WTC11 (cell line): ENCODE data around the gene DYSF. TPM values are rescaled to one million over a fixed set of nuclear protein-coding genes. Genes with fewer than 3 reads are reported as not detected.

ENCODE experiments used
- ATAC-seq: fragments of 200-7000 bp; cut with Tn5 transposase; 2 replicates; pipeline ENCODE4 v1.10.0; 2021; ENCODE audit warnings: mild to moderate bottlenecking, moderate library complexity
- CTCF ChIA-PET: fragments of 300-600 bp; sonication (Branson Sonifier 250); formaldehyde crosslinking; loops from one replicate; lab custom pipeline; 2021; ENCODE audit warnings: antibody characterized with exemption; lab: Charles Lee
- POLR2A ChIA-PET: fragments of 350-600 bp; sonication (Branson Sonifier 250); formaldehyde crosslinking; loops from one replicate; lab custom pipeline; 2021; ENCODE audit warnings: antibody characterized with exemption; lab: Charles Lee
- DNase-seq: peaks from one replicate; pipeline ENCODE4 v3.0.0; 2021; ENCODE audit warnings: low spot score
- H3K27ac Mint-ChIP-seq: 2 replicates; pipeline ENCODE4 v1.8.0; 2021; ENCODE audit warnings: mixed read lengths
- H3K27me3 Mint-ChIP-seq: 2 replicates; pipeline ENCODE4 v1.8.0; 2021; ENCODE audit warnings: low read depth, mild to moderate bottlenecking, moderate library complexity, mixed read lengths
- H3K36me3 Mint-ChIP-seq: 2 replicates; pipeline ENCODE4 v1.8.0; 2021; ENCODE audit warnings: mixed read lengths
- H3K4me1 Mint-ChIP-seq: 2 replicates; pipeline ENCODE4 v1.8.0; 2022; ENCODE audit warnings: mixed read lengths
- H3K4me3 Mint-ChIP-seq: 2 replicates; pipeline ENCODE4 v1.8.0; 2021; ENCODE audit warnings: mild to moderate bottlenecking, moderate library complexity, mixed read lengths
- H3K9me3 Mint-ChIP-seq: 2 replicates; pipeline ENCODE4 v1.8.0; 2021; ENCODE audit warnings: mixed read lengths
- FOXP1 ChIP-seq: sonication (generic); formaldehyde crosslinking; IDR thresholded peaks from 2 replicates; pipeline ENCODE4 v1.8.0; 2022; ENCODE audit warnings: missing genetic modification reagents, mild to moderate bottlenecking, moderate library complexity, borderline replicate concordance
- NR1H2 ChIP-seq: sonication (generic); formaldehyde crosslinking; IDR thresholded peaks from 2 replicates; pipeline ENCODE4 v1.9.0; 2021; ENCODE audit warnings: mild to moderate bottlenecking, moderate library complexity, missing genetic modification reagents
- RELA ChIP-seq: sonication (generic); formaldehyde crosslinking; IDR thresholded peaks from 2 replicates; pipeline ENCODE4 v1.8.1; 2022; ENCODE audit warnings: missing genetic modification reagents, mild to moderate bottlenecking, borderline replicate concordance
- RORB ChIP-seq: fragments of 250-450 bp; sonication (Bioruptor Pico); IDR thresholded peaks from 2 replicates; pipeline ENCODE4 v1.9.0; 2021; ENCODE audit warnings: mild to moderate bottlenecking
- SMAD4 ChIP-seq: sonication (generic); formaldehyde crosslinking; IDR thresholded peaks from 2 replicates; pipeline ENCODE4 v1.8.0; 2022; ENCODE audit warnings: mild to moderate bottlenecking, missing genetic modification reagents
- TCF7 ChIP-seq: sonication (generic); formaldehyde crosslinking; IDR thresholded peaks from 2 replicates; pipeline ENCODE4 v1.8.0; 2022; ENCODE audit warnings: mild to moderate bottlenecking, low read depth, missing genetic modification reagents, moderate library complexity
- TEAD4 ChIP-seq: sonication (generic); formaldehyde crosslinking; IDR thresholded peaks from 2 replicates; pipeline ENCODE4 v1.8.0; 2022; ENCODE audit warnings: mild to moderate bottlenecking, missing genetic modification reagents
- ZNF121 ChIP-seq: sonication (generic); formaldehyde crosslinking; IDR thresholded peaks from 2 replicates; pipeline ENCODE4 v1.8.0; 2023; ENCODE audit warnings: missing genetic modification reagents
- ZNF263 ChIP-seq: sonication (generic); formaldehyde crosslinking; IDR thresholded peaks from 2 replicates; pipeline ENCODE4 v1.8.1; 2022; ENCODE audit warnings: low read depth, mild to moderate bottlenecking, moderate library complexity, missing genetic modification reagents
- ZNF423 ChIP-seq: fragments of 250-450 bp; sonication (Bioruptor Pico); IDR thresholded peaks from 2 replicates; pipeline ENCODE4 v2.1.2; 2022; ENCODE audit warnings: mild to moderate bottlenecking, moderate library complexity
- total RNA-seq: library from RNA; stranded (reverse); gene quantifications from 3 replicates; pipeline ENCODE4 v1.2.3, GENCODE V29; 2021
- TF ChIP-seq, protein P1 (sequence below): fragments of 250-450 bp; sonication (Bioruptor Pico); IDR thresholded peaks from 2 replicates; pipeline ENCODE4 v1.9.0; 2021; ENCODE audit warnings: moderate library complexity, mild to moderate bottlenecking, inconsistent platforms, borderline replicate concordance
- TF ChIP-seq, protein P2 (sequence below): sonication (generic); formaldehyde crosslinking; IDR thresholded peaks from 2 replicates; pipeline ENCODE4 v1.8.0; 2022; ENCODE audit warnings: missing genetic modification reagents
- TF ChIP-seq, protein P3 (sequence below): sonication (generic); formaldehyde crosslinking; IDR thresholded peaks from 2 replicates; pipeline ENCODE4 v1.8.1; 2023; ENCODE audit warnings: mild to moderate bottlenecking, missing genetic modification reagents
- TF ChIP-seq, protein P4 (sequence below): sonication (generic); formaldehyde crosslinking; conservative IDR thresholded peaks from 2 replicates; pipeline ENCODE4 v1.8.1; 2022; ENCODE audit warnings: mild to moderate bottlenecking, missing genetic modification reagents
- TF ChIP-seq, protein P5 (sequence below): sonication (generic); formaldehyde crosslinking; IDR thresholded peaks from 2 replicates; pipeline ENCODE4 v1.8.1; 2022; ENCODE audit warnings: mild to moderate bottlenecking, moderate library complexity, missing genetic modification reagents
- TF ChIP-seq, protein P6 (sequence below): sonication (generic); formaldehyde crosslinking; IDR thresholded peaks from 2 replicates; pipeline ENCODE4 v1.8.1; 2022; ENCODE audit warnings: mild to moderate bottlenecking, missing genetic modification reagents, moderate library complexity, borderline replicate concordance

The DYSF gene
- total RNA-seq, 1 experiment from 2014 or later: 14.8 TPM

DNA sequence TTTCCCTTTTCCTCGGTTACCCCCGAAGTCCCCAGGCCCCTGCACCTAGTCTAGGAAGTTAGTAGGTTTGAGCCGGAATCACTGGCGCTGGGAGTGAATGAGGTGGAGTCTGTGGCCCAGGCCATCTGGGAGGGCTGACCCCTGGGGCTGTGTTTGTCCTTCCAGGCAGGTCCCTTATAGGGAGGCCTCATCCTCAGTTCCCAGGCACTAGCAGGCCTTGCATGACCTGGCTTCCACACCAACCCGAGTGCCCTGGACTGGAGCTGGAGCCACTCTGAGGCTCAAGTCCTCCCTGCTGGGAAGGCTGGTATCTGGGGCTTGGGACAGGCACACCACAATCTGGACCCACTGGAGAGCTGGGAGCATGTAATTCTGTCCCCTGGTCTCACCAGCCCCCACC, 111.0 kb downstream of the DYSF start:
- H3K4me3 Mint-ChIP-seq: no peak overlapping the region
- no peak for DNase-seq
- TF ChIP-seq TEAD4 (CRISPR knock-in tag): no peak
- TF ChIP-seq SMAD4: no peak
- TF ChIP-seq ZNF121 (CRISPR knock-in tag): no peak
- TF ChIP-seq, protein P1, sequence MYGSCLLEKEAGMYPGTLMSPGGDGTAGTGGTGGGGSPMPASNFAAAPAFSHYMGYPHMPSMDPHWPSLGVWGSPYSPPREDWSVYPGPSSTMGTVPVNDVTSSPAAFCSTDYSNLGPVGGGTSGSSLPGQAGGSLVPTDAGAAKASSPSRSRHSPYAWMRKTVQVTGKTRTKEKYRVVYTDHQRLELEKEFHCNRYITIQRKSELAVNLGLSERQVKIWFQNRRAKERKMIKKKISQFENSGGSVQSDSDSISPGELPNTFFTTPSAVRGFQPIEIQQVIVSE (CRISPR knock-in tag): no peak
- TF ChIP-seq, protein P2, sequence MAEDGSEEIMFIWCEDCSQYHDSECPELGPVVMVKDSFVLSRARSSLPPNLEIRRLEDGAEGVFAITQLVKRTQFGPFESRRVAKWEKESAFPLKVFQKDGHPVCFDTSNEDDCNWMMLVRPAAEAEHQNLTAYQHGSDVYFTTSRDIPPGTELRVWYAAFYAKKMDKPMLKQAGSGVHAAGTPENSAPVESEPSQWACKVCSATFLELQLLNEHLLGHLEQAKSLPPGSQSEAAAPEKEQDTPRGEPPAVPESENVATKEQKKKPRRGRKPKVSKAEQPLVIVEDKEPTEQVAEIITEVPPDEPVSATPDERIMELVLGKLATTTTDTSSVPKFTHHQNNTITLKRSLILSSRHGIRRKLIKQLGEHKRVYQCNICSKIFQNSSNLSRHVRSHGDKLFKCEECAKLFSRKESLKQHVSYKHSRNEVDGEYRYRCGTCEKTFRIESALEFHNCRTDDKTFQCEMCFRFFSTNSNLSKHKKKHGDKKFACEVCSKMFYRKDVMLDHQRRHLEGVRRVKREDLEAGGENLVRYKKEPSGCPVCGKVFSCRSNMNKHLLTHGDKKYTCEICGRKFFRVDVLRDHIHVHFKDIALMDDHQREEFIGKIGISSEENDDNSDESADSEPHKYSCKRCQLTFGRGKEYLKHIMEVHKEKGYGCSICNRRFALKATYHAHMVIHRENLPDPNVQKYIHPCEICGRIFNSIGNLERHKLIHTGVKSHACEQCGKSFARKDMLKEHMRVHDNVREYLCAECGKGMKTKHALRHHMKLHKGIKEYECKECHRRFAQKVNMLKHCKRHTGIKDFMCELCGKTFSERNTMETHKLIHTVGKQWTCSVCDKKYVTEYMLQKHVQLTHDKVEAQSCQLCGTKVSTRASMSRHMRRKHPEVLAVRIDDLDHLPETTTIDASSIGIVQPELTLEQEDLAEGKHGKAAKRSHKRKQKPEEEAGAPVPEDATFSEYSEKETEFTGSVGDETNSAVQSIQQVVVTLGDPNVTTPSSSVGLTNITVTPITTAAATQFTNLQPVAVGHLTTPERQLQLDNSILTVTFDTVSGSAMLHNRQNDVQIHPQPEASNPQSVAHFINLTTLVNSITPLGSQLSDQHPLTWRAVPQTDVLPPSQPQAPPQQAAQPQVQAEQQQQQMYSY (CRISPR knock-in tag): no peak
- TF ChIP-seq TCF7: no peak
- TF ChIP-seq RORB (CRISPR knock-in tag): no peak
- TF ChIP-seq FOXP1 (CRISPR knock-in tag): no peak
- no peak for TF ChIP-seq ZNF423
- TF ChIP-seq NR1H2 (CRISPR knock-in tag): no peak
- TF ChIP-seq, protein P3, sequence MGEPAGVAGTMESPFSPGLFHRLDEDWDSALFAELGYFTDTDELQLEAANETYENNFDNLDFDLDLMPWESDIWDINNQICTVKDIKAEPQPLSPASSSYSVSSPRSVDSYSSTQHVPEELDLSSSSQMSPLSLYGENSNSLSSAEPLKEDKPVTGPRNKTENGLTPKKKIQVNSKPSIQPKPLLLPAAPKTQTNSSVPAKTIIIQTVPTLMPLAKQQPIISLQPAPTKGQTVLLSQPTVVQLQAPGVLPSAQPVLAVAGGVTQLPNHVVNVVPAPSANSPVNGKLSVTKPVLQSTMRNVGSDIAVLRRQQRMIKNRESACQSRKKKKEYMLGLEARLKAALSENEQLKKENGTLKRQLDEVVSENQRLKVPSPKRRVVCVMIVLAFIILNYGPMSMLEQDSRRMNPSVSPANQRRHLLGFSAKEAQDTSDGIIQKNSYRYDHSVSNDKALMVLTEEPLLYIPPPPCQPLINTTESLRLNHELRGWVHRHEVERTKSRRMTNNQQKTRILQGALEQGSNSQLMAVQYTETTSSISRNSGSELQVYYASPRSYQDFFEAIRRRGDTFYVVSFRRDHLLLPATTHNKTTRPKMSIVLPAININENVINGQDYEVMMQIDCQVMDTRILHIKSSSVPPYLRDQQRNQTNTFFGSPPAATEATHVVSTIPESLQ (CRISPR knock-in tag): no peak
- TF ChIP-seq, protein P4, sequence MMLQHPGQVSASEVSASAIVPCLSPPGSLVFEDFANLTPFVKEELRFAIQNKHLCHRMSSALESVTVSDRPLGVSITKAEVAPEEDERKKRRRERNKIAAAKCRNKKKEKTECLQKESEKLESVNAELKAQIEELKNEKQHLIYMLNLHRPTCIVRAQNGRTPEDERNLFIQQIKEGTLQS (CRISPR knock-in tag): no peak
- TF ChIP-seq, protein P5, sequence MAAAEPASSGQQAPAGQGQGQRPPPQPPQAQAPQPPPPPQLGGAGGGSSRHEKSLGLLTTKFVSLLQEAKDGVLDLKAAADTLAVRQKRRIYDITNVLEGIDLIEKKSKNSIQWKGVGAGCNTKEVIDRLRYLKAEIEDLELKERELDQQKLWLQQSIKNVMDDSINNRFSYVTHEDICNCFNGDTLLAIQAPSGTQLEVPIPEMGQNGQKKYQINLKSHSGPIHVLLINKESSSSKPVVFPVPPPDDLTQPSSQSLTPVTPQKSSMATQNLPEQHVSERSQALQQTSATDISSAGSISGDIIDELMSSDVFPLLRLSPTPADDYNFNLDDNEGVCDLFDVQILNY: no peak
- TF ChIP-seq, all 79 proteins: peak for 0
- CTCF ChIA-PET: interaction anchor here (0.6 kb wide), 1 partner anchor 572 kb away, joined by 3 read pairs; no protein-coding TSS in a partner anchor
- H3K27me3 Mint-ChIP-seq: no peaks in the 10 kb centered on the region
- ATAC-seq: no peak
- POLR2A ChIA-PET: no interaction called here
- no peak overlapping the region for H3K27ac Mint-ChIP-seq
- no peaks in the 10 kb centered on the region for H3K36me3 Mint-ChIP-seq
- peaks cover 7% of the 10 kb centered on the region for H3K4me1 Mint-ChIP-seq
- H3K9me3 Mint-ChIP-seq: no peaks in the 10 kb centered on the region

DNA sequence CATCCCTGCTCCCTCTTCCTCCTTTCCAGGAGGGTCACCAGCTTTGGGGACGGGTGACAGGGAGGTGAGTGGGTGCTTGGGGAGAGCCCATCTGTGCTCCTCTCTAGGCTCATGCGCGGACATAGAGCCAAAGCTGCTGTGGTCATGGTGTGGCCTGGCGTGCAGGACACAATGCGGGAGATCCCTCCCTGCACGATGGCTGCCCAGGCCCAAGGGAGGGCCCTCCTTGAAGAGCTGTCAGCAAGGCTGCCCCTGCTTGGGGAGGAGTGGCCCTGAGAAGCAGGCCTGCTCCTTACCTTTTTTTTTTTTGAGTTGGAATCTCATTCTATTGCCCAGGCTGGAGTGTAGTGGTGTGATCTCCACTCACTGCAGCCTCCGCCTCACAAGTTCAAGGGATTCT, 111.4 kb downstream of the DYSF start:
- Mint-ChIP-seq H3K9me3 (no peaks in the 10 kb centered on the region), H3K36me3 (no peaks in the 10 kb centered on the region), H3K27me3 (no peaks in the 10 kb centered on the region), H3K4me3 (no peak overlapping the region), H3K4me1 (peaks cover 4% of the 10 kb centered on the region; the same call in 1 of the 2 replicates), H3K27ac (no peak overlapping the region)
- ChIA-PET CTCF (interaction anchor here (0.6 kb wide), 1 partner anchor 572 kb away, joined by 3 read pairs; no protein-coding TSS in a partner anchor), POLR2A (no interaction called here)
- ATAC-seq (no peak), DNase-seq (no peak)
- no peak for TF ChIP-seq RELA
- no peak for TF ChIP-seq FOXP1 (CRISPR knock-in tag)
- TF ChIP-seq, protein P6, sequence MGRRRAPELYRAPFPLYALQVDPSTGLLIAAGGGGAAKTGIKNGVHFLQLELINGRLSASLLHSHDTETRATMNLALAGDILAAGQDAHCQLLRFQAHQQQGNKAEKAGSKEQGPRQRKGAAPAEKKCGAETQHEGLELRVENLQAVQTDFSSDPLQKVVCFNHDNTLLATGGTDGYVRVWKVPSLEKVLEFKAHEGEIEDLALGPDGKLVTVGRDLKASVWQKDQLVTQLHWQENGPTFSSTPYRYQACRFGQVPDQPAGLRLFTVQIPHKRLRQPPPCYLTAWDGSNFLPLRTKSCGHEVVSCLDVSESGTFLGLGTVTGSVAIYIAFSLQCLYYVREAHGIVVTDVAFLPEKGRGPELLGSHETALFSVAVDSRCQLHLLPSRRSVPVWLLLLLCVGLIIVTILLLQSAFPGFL (CRISPR knock-in tag): no peak
- TF ChIP-seq ZNF263: no peak
